Peyer's patch (tissue), 4 donors: ENCODE measurements around the gene IGSF9B. TPM values are rescaled to one million over a fixed set of nuclear protein-coding genes. Genes with fewer than 3 reads are reported as not detected.

Source experiments
- DNase-seq, 3 donors: peaks; one replicate each; pipeline ENCODE4 v3.0.0-alpha.2; 2017 to 2019
- H3K27ac ChIP-seq, 4 donors: fragments of 200-600 bp; sonication (generic); one replicate each; pipeline ENCODE4 v1.5.1; 2016 to 2019
- H3K27me3 ChIP-seq, 2 donors: fragments of 200-600 bp; sonication (generic); one replicate each; pipeline ENCODE4 v1.5.1; 2019
- H3K36me3 ChIP-seq, 3 donors: fragments of 200-600 bp; sonication (generic); one replicate each; pipeline ENCODE4 v1.5.1; 2016 to 2019
- H3K4me1 ChIP-seq, 4 donors: fragments of 200-600 bp; sonication (generic); one replicate each; pipeline ENCODE4 v1.5.1; 2016 to 2019
- H3K4me3 ChIP-seq, 4 donors: fragments of 200-600 bp; sonication (generic); 1 replicate in 3 of 4; 2 replicates in 1 of 4; pipeline ENCODE4 v1.5.1; 2016 to 2019; ENCODE audit warnings: mild to moderate bottlenecking in 1 of 4
- H3K9me3 ChIP-seq, 4 donors: fragments of 200-600 bp; sonication (generic); one replicate each; pipeline ENCODE4 v1.5.1; 2016 to 2019; ENCODE audit warnings: mild to moderate bottlenecking in 1 of 4
- CTCF ChIP-seq, 6 experiments: fragments of 450-650 bp in 4 of 6; fragments of 200-600 bp in 2 of 6; sonication (generic) in 1 of 6; IDR thresholded peaks; one replicate each; pipeline ENCODE4 v1.5.1; 2017 to 2019; ENCODE audit warnings: antibody characterized with exemption in 6 of 6, mild to moderate bottlenecking in 3 of 6, moderate library complexity in 1 of 6
- POLR2A ChIP-seq, 2 donors: fragments of 450-650 bp; IDR thresholded peaks; one replicate each; pipeline ENCODE4 v1.5.1; 2017; ENCODE audit warnings: antibody characterized with exemption in 2 of 2, mild to moderate bottlenecking in 2 of 2, moderate library complexity in 2 of 2
- total RNA-seq, 4 donors: library from RNA; depleted of rRNA; stranded (reverse); fragments of >200 nt; gene quantifications; one replicate each; pipeline ENCODE4 v1.1.0, GENCODE V29; 2016

The IGSF9B gene
- total RNA-seq, 4 donors from 2014 or later: 1.1 to 22.3 (median 5.0) TPM

GRCh38 chr11:133982876-133983275, 26.1 kb upstream of the IGSF9B start:
- Histone ChIP-seq H3K27me3 (no peaks in the 10 kb centered on the region), H3K9me3 (no peaks in the 10 kb centered on the region), H3K4me3 (no peak overlapping the region), H3K36me3 (no peaks in the 10 kb centered on the region), H3K27ac (no peak overlapping the region), H3K4me1 (no peaks in the 10 kb centered on the region)
- no peak for TF ChIP-seq POLR2A (IDR thresholded peaks at IDR 0.05)
- no peak for TF ChIP-seq CTCF (IDR thresholded peaks at IDR 0.05)
- DNase-seq: no peak

GRCh38 chr11:133982151-133982550, 25.4 kb upstream of the IGSF9B start:
- H3K4me3 ChIP-seq: no peak overlapping the region
- H3K4me1 ChIP-seq: no peaks in the 10 kb centered on the region
- TF ChIP-seq POLR2A (IDR thresholded peaks at IDR 0.05): no peak
- TF ChIP-seq CTCF (IDR thresholded peaks at IDR 0.05): no peak
- no peaks in the 10 kb centered on the region for H3K36me3 ChIP-seq
- H3K9me3 ChIP-seq: no peaks in the 10 kb centered on the region
- DNase-seq: no peak
- no peak overlapping the region for H3K27ac ChIP-seq
- no peaks in the 10 kb centered on the region for H3K27me3 ChIP-seq

DNA sequence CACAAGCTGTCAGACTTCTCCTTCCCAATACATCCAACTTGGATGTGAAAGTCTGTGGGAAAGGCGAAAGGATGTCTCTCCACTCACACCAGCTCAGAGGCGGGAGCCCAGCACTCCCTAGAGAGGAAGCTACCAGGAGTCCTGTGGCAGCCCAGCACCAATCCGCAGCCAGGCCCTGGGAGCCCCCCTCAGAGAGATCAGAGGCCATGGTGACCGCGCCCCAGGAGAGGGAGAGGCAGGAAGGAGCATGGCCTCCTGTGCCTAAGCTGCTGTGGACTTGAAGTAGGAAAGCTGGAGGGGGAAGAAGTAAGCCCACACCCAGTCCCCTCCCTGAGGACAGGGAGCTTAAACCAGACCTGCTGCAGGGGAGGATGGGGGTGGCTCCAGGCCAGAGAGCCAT, 24.4 kb upstream of the IGSF9B start:
- Histone ChIP-seq H3K9me3 (no peaks in the 10 kb centered on the region), H3K27ac (no peak overlapping the region), H3K27me3 (no peaks in the 10 kb centered on the region), H3K4me1 (no peaks in the 10 kb centered on the region), H3K4me3 (no peak overlapping the region), H3K36me3 (no peaks in the 10 kb centered on the region)
- TF ChIP-seq CTCF (IDR thresholded peaks at IDR 0.05) (no peak), POLR2A (IDR thresholded peaks at IDR 0.05) (no peak)
- no peak for DNase-seq

- no peak for DNase-seq
- H3K36me3 ChIP-seq: no peaks in the 10 kb centered on the region
- no peaks in the 10 kb centered on the region for H3K9me3 ChIP-seq
- H3K4me3 ChIP-seq: no peak overlapping the region
- no peaks in the 10 kb centered on the region for H3K27me3 ChIP-seq
- H3K27ac ChIP-seq: no peak overlapping the region
- no peaks in the 10 kb centered on the region for H3K4me1 ChIP-seq
- TF ChIP-seq CTCF (IDR thresholded peaks at IDR 0.05) (no peak), POLR2A (IDR thresholded peaks at IDR 0.05) (no peak)
Measured at GRCh38 chr11:133980665-133981064, 23.9 kb upstream of the IGSF9B start.

DNA sequence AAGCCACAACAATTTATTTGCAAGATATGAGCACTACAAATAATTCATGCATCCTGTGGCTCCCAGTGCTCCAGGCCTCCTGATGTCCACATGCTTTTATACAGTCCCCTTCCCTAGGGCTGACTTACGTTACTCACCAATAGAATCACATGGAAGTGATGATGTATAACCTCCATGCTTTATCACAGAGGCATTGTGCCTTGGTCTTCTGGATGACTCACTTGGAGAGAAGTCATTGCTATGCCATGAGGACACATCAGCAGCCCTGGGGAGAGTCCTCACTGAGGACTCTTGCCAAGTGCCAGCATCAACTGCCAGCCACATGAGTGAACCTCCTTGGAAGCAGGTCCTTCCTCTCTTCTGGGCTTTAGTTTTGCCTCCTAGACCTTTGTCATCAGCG, 22.0 kb upstream of the IGSF9B start:
- no peak for TF ChIP-seq CTCF (IDR thresholded peaks at IDR 0.05)
- no peak for TF ChIP-seq POLR2A (IDR thresholded peaks at IDR 0.05)
- no peaks in the 10 kb centered on the region for H3K4me1 ChIP-seq
- no peaks in the 10 kb centered on the region for H3K27me3 ChIP-seq
- H3K27ac ChIP-seq: no peak overlapping the region
- H3K36me3 ChIP-seq: no peaks in the 10 kb centered on the region
- no peak for DNase-seq
- H3K4me3 ChIP-seq: no peak overlapping the region
- H3K9me3 ChIP-seq: no peaks in the 10 kb centered on the region

GRCh38 chr11:133977067-133977677, 20.4 kb upstream of the IGSF9B start:
- Histone ChIP-seq H3K36me3 (no peaks in the 10 kb centered on the region), H3K4me1 (no peaks in the 10 kb centered on the region), H3K27me3 (no peaks in the 10 kb centered on the region), H3K27ac (no peak overlapping the region), H3K4me3 (no peak overlapping the region), H3K9me3 (no peaks in the 10 kb centered on the region)
- TF ChIP-seq POLR2A (IDR thresholded peaks at IDR 0.05) (no peak), CTCF (IDR thresholded peaks at IDR 0.05) (no peak)
- no peak for DNase-seq
